WTC11 (cell line): Measurements from ENCODE around the gene CTIF.

Source experiments
- CTCF ChIP-seq: fragments of 200-600 bp; IDR thresholded peaks from 2 replicates; pipeline ENCODE4 v1.8.0; 2022; ENCODE audit warnings: antibody characterized with exemption
- FOXP1 ChIP-seq: sonication (generic); formaldehyde crosslinking; IDR thresholded peaks from 2 replicates; pipeline ENCODE4 v1.8.0; 2022; ENCODE audit warnings: missing genetic modification reagents, mild to moderate bottlenecking, moderate library complexity, borderline replicate concordance

- TF ChIP-seq CTCF, result no peak
- TF ChIP-seq FOXP1 (CRISPR knock-in tag), result no peak
These were observed 301.1 kb downstream of the CTIF start for GRCh38 chr18:48839819-48840490.
